Measurements from ENCODE around the gene CFAP97D2. TPM values are rescaled to one million over a fixed set of nuclear protein-coding genes. Genes with fewer than 3 reads are reported as not detected.

CFAP97D2 gene
- total RNA-seq, 1 experiment from 2014 or later, result not detected

- ATAC-seq, result no peak
- DNase-seq (ENCODE audit: low spot score), result no peak
- no peak overlapping the region for H3K27ac Mint-ChIP-seq
- H3K36me3 Mint-ChIP-seq, result no peaks in the 10 kb centered on the region
- POLR2A ChIA-PET, result interaction anchor here (0.8 kb wide), 1 partner anchor 14 kb away, joined by 3 read pairs; no protein-coding TSS in a partner anchor
- H3K27me3 Mint-ChIP-seq (ENCODE audit: low read depth), result no peaks in the 10 kb centered on the region; the same call in 1 of the 2 replicates
- no peak overlapping the region for H3K4me3 Mint-ChIP-seq
- H3K9me3 Mint-ChIP-seq, result no peaks in the 10 kb centered on the region
- no peaks in the 10 kb centered on the region for H3K4me1 Mint-ChIP-seq
- TF ChIP-seq IRF2 (CRISPR knock-in tag; IDR thresholded peaks at IDR 0.05; ENCODE audit: borderline replicate concordance, low read depth) (no peak), SP1 (CRISPR knock-in tag; conservative IDR thresholded peaks at IDR 0.05) (no peak), ZBTB21 (CRISPR knock-in tag; IDR thresholded peaks at IDR 0.05; ENCODE audit: borderline replicate concordance) (no peak), ZNF512 (CRISPR knock-in tag; IDR thresholded peaks at IDR 0.05; ENCODE audit: borderline replicate concordance) (no peak), NR1H2 (CRISPR knock-in tag; IDR thresholded peaks at IDR 0.05) (no peak), MAX (CRISPR knock-in tag; IDR thresholded peaks at IDR 0.05) (no peak), ZNF423 (CRISPR knock-in tag; IDR thresholded peaks at IDR 0.05) (no peak), RORB (CRISPR knock-in tag; IDR thresholded peaks at IDR 0.05) (no peak), ZBTB43 (CRISPR knock-in tag; IDR thresholded peaks at IDR 0.05) (no peak), CTCF (IDR thresholded peaks at IDR 0.05) (no peak), SOX15 (CRISPR knock-in tag; IDR thresholded peaks at IDR 0.05) (no peak)
- CTCF ChIA-PET, result interaction anchor here (1.0 to 1.3 kb wide), 2 partner anchors 32 to 81 kb away, joined by 4 to 5 read pairs; no protein-coding TSS in a partner anchor
Measured at GRCh38 chr13:114144606-114145244, 34.3 kb upstream of the CFAP97D2 start.

GRCh38 chr13:114145256-114145655 is 33.8 kb upstream of the CFAP97D2 start:
- H3K4me1 Mint-ChIP-seq, result no peaks in the 10 kb centered on the region
- H3K27me3 Mint-ChIP-seq (ENCODE audit: low read depth), result no peaks in the 10 kb centered on the region; the same call in 1 of the 2 replicates
- DNase-seq (ENCODE audit: low spot score) (no peak), ATAC-seq (no peak)
- ChIA-PET POLR2A (interaction anchor here (0.8 kb wide), 1 partner anchor 14 kb away, joined by 3 read pairs; no protein-coding TSS in a partner anchor), CTCF (interaction anchor here (1.0 to 1.3 kb wide), 2 partner anchors 33 to 81 kb away, joined by 4 to 5 read pairs; no protein-coding TSS in a partner anchor)
- TF ChIP-seq E2F5 (CRISPR knock-in tag; IDR thresholded peaks at IDR 0.05), result no peak
- no peak overlapping the region for H3K27ac Mint-ChIP-seq
- H3K36me3 Mint-ChIP-seq, result no peaks in the 10 kb centered on the region
- no peak overlapping the region for H3K4me3 Mint-ChIP-seq
- H3K9me3 Mint-ChIP-seq, result no peaks in the 10 kb centered on the region

- no peaks in the 10 kb centered on the region; the same call in 1 of the 2 replicates for H3K27me3 Mint-ChIP-seq (ENCODE audit: low read depth)
- H3K4me1 Mint-ChIP-seq, result no peaks in the 10 kb centered on the region
- ChIA-PET POLR2A (interaction anchor here (0.8 kb wide), 1 partner anchor 15 kb away, joined by 3 read pairs; no protein-coding TSS in a partner anchor), CTCF (no interaction called here)
- no peak overlapping the region for H3K4me3 Mint-ChIP-seq
- H3K9me3 Mint-ChIP-seq, result no peaks in the 10 kb centered on the region
- H3K36me3 Mint-ChIP-seq, result no peaks in the 10 kb centered on the region
- no peak overlapping the region for H3K27ac Mint-ChIP-seq
- ATAC-seq, result no peak
- no peak for DNase-seq (ENCODE audit: low spot score)
- TF ChIP-seq ETV6 (CRISPR knock-in tag; IDR thresholded peaks at IDR 0.05) (no peak), E2F4 (CRISPR knock-in tag; IDR thresholded peaks at IDR 0.05; ENCODE audit: borderline replicate concordance, low read depth) (no peak), RORB (CRISPR knock-in tag; IDR thresholded peaks at IDR 0.05) (no peak), ATF1 (CRISPR knock-in tag; IDR thresholded peaks at IDR 0.05) (no peak), ZNF532 (CRISPR knock-in tag; IDR thresholded peaks at IDR 0.05; ENCODE audit: borderline replicate concordance) (no peak), ZBTB43 (CRISPR knock-in tag; IDR thresholded peaks at IDR 0.05) (no peak)
Measured at GRCh38 chr13:114145722-114146121, 33.3 kb upstream of the CFAP97D2 start.

Measured in WTC11 (cell line).